CD14-positive monocyte (primary cell): ENCODE results near the gene CTNNA2. TPM values are rescaled to one million over a fixed set of nuclear protein-coding genes. Genes with fewer than 3 reads are reported as not detected.

ENCODE experiments used
- DNase-seq, 3 donors: peaks; one replicate each; pipeline ENCODE4 v3.0.0-alpha.2; 2011 to 2022
- H2AFZ ChIP-seq: 2 replicates; pipeline ENCODE4 v1.6.0; 2012; ENCODE audit warnings: mild to moderate bottlenecking, low read depth, low read length, inconsistent platforms; ENCODE audit not compliant: insufficient read depth, poor library complexity, severe bottlenecking
- H3K27ac ChIP-seq, 2 donors: 1 replicate in 1 of 2; 2 replicates in 1 of 2; pipeline ENCODE4 v1.5.1; 2012 to 2013; ENCODE audit warnings: low read length in 2 of 2, control low read depth in 1 of 2, inconsistent platforms in 1 of 2, low read depth in 1 of 2, mild to moderate bottlenecking in 1 of 2
- H3K27me3 ChIP-seq, 2 donors: one replicate each; pipeline versions ENCODE4 v1.6.0 to v1.6.1; 2011 to 2013; ENCODE audit warnings: low read length in 2 of 2; ENCODE audit not compliant: control insufficient read depth in 2 of 2, insufficient read depth in 2 of 2
- H3K36me3 ChIP-seq, 2 donors: replicated peaks in 1 of 2; 1 replicate in 1 of 2; 2 replicates in 1 of 2; pipeline versions ENCODE4 v1.5.1 to v1.6.1; 2012 to 2013; ENCODE audit warnings: low read length in 2 of 2, control low read depth in 1 of 2, inconsistent platforms in 1 of 2, mild to moderate bottlenecking in 1 of 2; ENCODE audit not compliant: insufficient read depth in 2 of 2, control insufficient read depth in 1 of 2
- H3K4me1 ChIP-seq, 2 donors: 1 replicate in 1 of 2; 2 replicates in 1 of 2; pipeline versions ENCODE4 v1.5.1 to v1.6.1; 2012 to 2013; ENCODE audit warnings: low read length in 2 of 2, control low read depth in 1 of 2, inconsistent platforms in 1 of 2, mild to moderate bottlenecking in 1 of 2, moderate library complexity in 1 of 2; ENCODE audit not compliant: insufficient read depth in 2 of 2, control insufficient read depth in 1 of 2
- H3K4me2 ChIP-seq: replicated peaks from 2 replicates; pipeline ENCODE3; 2012; ENCODE audit warnings: low read length, moderate library complexity, mild to moderate bottlenecking; ENCODE audit not compliant: poor library complexity, severe bottlenecking; ENCODE audit errors: extremely low read depth
- H3K4me3 ChIP-seq, 3 experiments: fragments of 200-600 bp in 1 of 3; sonication (generic) in 1 of 3; replicated peaks in 1 of 3; 1 replicate in 2 of 3; 2 replicates in 1 of 3; pipeline ENCODE4 v1.5.1; 2011 to 2013; ENCODE audit warnings: low read length in 3 of 3, mild to moderate bottlenecking in 3 of 3, control low read depth in 2 of 3, low read depth in 2 of 3, inconsistent platforms in 1 of 3, moderate library complexity in 1 of 3
- H3K79me2 ChIP-seq: 2 replicates; pipeline ENCODE4 v1.6.0; 2012; ENCODE audit warnings: mild to moderate bottlenecking, control low read depth, inconsistent platforms, low read length, moderate library complexity; ENCODE audit not compliant: insufficient read depth
- H3K9ac ChIP-seq: 2 replicates; pipeline ENCODE4 v1.6.0; 2017; ENCODE audit warnings: low read length, mild to moderate bottlenecking; ENCODE audit not compliant: insufficient read depth, poor library complexity, severe bottlenecking
- H3K9me3 ChIP-seq, 2 donors: replicated peaks in 1 of 2; 1 replicate in 1 of 2; 2 replicates in 1 of 2; pipeline versions ENCODE4 v1.5.1 to v1.6.1; 2012 to 2013; ENCODE audit warnings: low read length in 2 of 2, control low read depth in 1 of 2; ENCODE audit not compliant: control insufficient read depth in 1 of 2, insufficient read depth in 1 of 2
- H4K20me1 ChIP-seq: 2 replicates; pipeline ENCODE4 v1.6.0; 2012; ENCODE audit warnings: mild to moderate bottlenecking, low read length, control low read depth, moderate library complexity; ENCODE audit not compliant: insufficient read depth
- H3K27ac Mint-ChIP-seq, 7 donors: one replicate each; pipeline ENCODE4 v1.8.0; 2020; ENCODE audit warnings: mild to moderate bottlenecking in 7 of 7, mixed read lengths in 7 of 7, moderate library complexity in 6 of 7, inconsistent platforms in 2 of 7
- H3K27me3 Mint-ChIP-seq, 3 donors: one replicate each; pipeline ENCODE4 v1.8.0; 2021 to 2022; ENCODE audit warnings: low read depth in 3 of 3, mild to moderate bottlenecking in 3 of 3, mixed read lengths in 3 of 3, moderate library complexity in 3 of 3, inconsistent platforms in 1 of 3
- H3K36me3 Mint-ChIP-seq, 2 donors: one replicate each; pipeline ENCODE4 v1.8.0; 2020; ENCODE audit warnings: mixed read lengths in 2 of 2, inconsistent platforms in 1 of 2, mild to moderate bottlenecking in 1 of 2
- H3K4me1 Mint-ChIP-seq: one replicate; pipeline ENCODE4 v1.8.0; 2020; ENCODE audit warnings: mild to moderate bottlenecking, mixed read lengths
- H3K4me3 Mint-ChIP-seq, 2 donors: one replicate each; pipeline ENCODE4 v1.8.0; 2020; ENCODE audit warnings: mild to moderate bottlenecking in 2 of 2, mixed read lengths in 2 of 2, moderate library complexity in 1 of 2
- H3K9me3 Mint-ChIP-seq, 7 donors: one replicate each; pipeline ENCODE4 v1.8.0; 2020 to 2022; ENCODE audit warnings: mixed read lengths in 7 of 7, mild to moderate bottlenecking in 6 of 7, moderate library complexity in 6 of 7, inconsistent platforms in 2 of 7
- CTCF ChIP-seq: fragments of 200-600 bp; IDR thresholded peaks from one replicate; pipeline ENCODE4 v1.8.0; 2022; ENCODE audit warnings: antibody characterized with exemption, mild to moderate bottlenecking
- WGBS: methylation state at CpG from one replicate; pipeline ENCODE4 v1.1.5; 2013; ENCODE audit warnings: missing lambda C conversion rate; ENCODE audit not compliant: insufficient coverage; 5-methylcytosine and 5-hydroxymethylcytosine counted together
- intact Hi-C, 2 donors: fragments of 100-400 bp; cut with micrococcal nuclease; formaldehyde crosslinking; loops; one replicate each; pipeline versions ENCODE4 v1.15.0 to v1.15.1; 2023
- polyA plus RNA-seq, 3 donors: library from polyadenylated mRNA; depleted of rRNA in 1 of 3; unstranded in 2 of 3; stranded (reverse) in 1 of 3; fragments of 300-500 nt in 2 of 3; fragments of >200 nt in 1 of 3; fragmentation: Illumina TruSeq in 2 of 3; gene quantifications; 1 replicate in 2 of 3; 2 replicates in 1 of 3; pipeline ENCODE4 v1.2.3, GENCODE V29; 2012 to 2021

Gene CTNNA2
- polyA plus RNA-seq, 3 donors, result not detected

GRCh38 chr2:79758749-79759282 is 246.0 kb downstream of the CTNNA2 start:
- Histone ChIP-seq H2AFZ (no peak overlapping the region), H3K4me3 (no peak overlapping the region), H3K4me1 (no peaks in the 10 kb centered on the region), H3K79me2 (no peaks in the 10 kb centered on the region), H3K27me3 (no peaks in the 10 kb centered on the region), H3K9me3 (no peaks in the 10 kb centered on the region), H3K9ac (no peak overlapping the region), H3K4me2 (no peak overlapping the region), H4K20me1 (no peaks in the 10 kb centered on the region), H3K27ac (no peak overlapping the region), H3K36me3 (no peaks in the 10 kb centered on the region)
- Mint-ChIP-seq H3K27me3 (no peaks in the 10 kb centered on the region), H3K27ac (no peak overlapping the region), H3K4me1 (no peaks in the 10 kb centered on the region), H3K4me3 (no peak overlapping the region), H3K9me3 (peaks cover 0 to 2% (median 0%) of the 10 kb centered on the region in 7 donors), H3K36me3 (no peaks in the 10 kb centered on the region)
- 80% methylated on average over 1 of the region's 6 CpGs for WGBS
- TF ChIP-seq CTCF, result no peak
- intact Hi-C loops, result no loop called here
- no peak for DNase-seq

- Mint-ChIP-seq H3K36me3 (no peaks in the 10 kb centered on the region), H3K4me1 (no peaks in the 10 kb centered on the region)
- WGBS, result 60% methylated on average over 1 of the region's 3 CpGs
These were observed 258.1 kb downstream of the CTNNA2 start for GRCh38 chr2:79770926-79771325.

More at GRCh38 chr2:79770926-79771325, 258.1 kb downstream of the CTNNA2 start:
- peaks cover 0 to 15% (median 0%) of the 10 kb centered on the region in 7 donors for H3K9me3 Mint-ChIP-seq
- H4K20me1 ChIP-seq, result no peaks in the 10 kb centered on the region
- H3K27me3 Mint-ChIP-seq, result peaks cover 0 to 2% (median 0%) of the 10 kb centered on the region in 3 donors
- no peak overlapping the region for H3K27ac Mint-ChIP-seq
- H3K79me2 ChIP-seq, result no peaks in the 10 kb centered on the region
- no peak overlapping the region for H3K4me2 ChIP-seq
- intact Hi-C loops, result no loop called here
- DNase-seq, result no peak
- H2AFZ ChIP-seq, result no peak overlapping the region
- H3K4me1 ChIP-seq, result no peaks in the 10 kb centered on the region
- H3K27ac ChIP-seq, result no peak overlapping the region
- H3K9me3 ChIP-seq, result no peaks in the 10 kb centered on the region
- TF ChIP-seq CTCF, result no peak
- H3K4me3 Mint-ChIP-seq, result no peak overlapping the region
- no peak overlapping the region for H3K4me3 ChIP-seq
- no peaks in the 10 kb centered on the region for H3K36me3 ChIP-seq
- no peaks in the 10 kb centered on the region for H3K27me3 ChIP-seq
- H3K9ac ChIP-seq, result no peak overlapping the region
